Body of pancreas (tissue), 4 donors: ENCODE measurements around the gene NKIRAS2.

Source experiments
- CTCF ChIP-seq, 7 experiments: fragments of 450-650 bp in 4 of 7; fragments of 200-600 bp in 3 of 7; sonication (generic) in 3 of 7; IDR thresholded peaks; one replicate each; pipeline ENCODE4 v1.5.1; 2016 to 2019; ENCODE audit warnings: antibody characterized with exemption in 7 of 7
- POLR2A ChIP-seq, 3 donors: fragments of 450-650 bp; IDR thresholded peaks; one replicate each; pipeline ENCODE4 v1.6.1; 2016; ENCODE audit warnings: antibody characterized with exemption in 3 of 3, mild to moderate bottlenecking in 2 of 3

- TF ChIP-seq CTCF (IDR thresholded peaks at IDR 0.05) (no peak), POLR2A (IDR thresholded peaks at IDR 0.05) (no peak)
These were observed 31.8 kb downstream of the NKIRAS2 start for GRCh38 chr17:42051645-42052044.
